GM23248 (cell line): ENCODE data around the gene AGRN.

Source experiments
- EZH2 ChIP-seq: fragments of 200-600 bp; sonication (generic); IDR thresholded peaks from 2 replicates; pipeline ENCODE4 v1.6.1; 2018; ENCODE audit warnings: antibody characterized with exemption, mild to moderate bottlenecking; ENCODE audit not compliant: insufficient read depth, poor library complexity, severe bottlenecking
- EZH2phosphoT487 ChIP-seq: fragments of 200-600 bp; sonication (generic); IDR thresholded peaks from 2 replicates; pipeline ENCODE4 v1.6.1; 2018; ENCODE audit warnings: antibody characterized with exemption, moderate library complexity, mild to moderate bottlenecking, low read depth; ENCODE audit not compliant: insufficient read depth

GRCh38 chr1:1019122-1019999, 559 bp upstream of the AGRN start:
- TF ChIP-seq EZH2phosphoT487 (no peak), EZH2 (no peak)
